HG03025 (cell line): ENCODE measurements around the gene GOT2.
"Not testable (repeated sequence)": the region's sequence is repeated elsewhere in the genome, so short reads cannot be mapped to it uniquely, and the experiment has no call there.

ENCODE experiments used
- ATAC-seq: cut with Tn5 transposase; IDR thresholded peaks from one replicate; pipeline ENCODE4 v1.9.1; 2021; ENCODE audit warnings: mild to moderate bottlenecking, moderate library complexity; ENCODE audit not compliant: unreplicated experiment, low FRiP score

Gene GOT2

DNA sequence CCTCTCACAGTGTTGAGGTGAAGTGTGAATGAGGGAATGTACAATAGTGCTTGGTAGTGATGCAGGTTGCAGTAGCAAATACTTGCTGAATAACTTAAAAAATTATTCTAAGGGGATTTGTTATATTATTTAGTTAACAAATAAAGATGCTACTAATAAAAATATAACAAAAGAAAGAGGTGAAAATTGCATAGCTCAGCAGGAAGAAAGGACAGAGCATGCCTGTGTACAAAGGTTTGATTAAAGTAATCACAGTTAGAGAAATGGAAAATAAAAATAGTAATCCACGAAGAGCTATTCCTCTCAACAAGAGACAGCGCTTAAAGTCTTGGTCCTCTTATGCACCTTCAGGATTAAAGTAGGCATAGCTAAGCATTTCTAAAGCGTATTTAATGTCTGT lies 11.0 kb downstream of the GOT2 start:
- no peak for ATAC-seq

DNA sequence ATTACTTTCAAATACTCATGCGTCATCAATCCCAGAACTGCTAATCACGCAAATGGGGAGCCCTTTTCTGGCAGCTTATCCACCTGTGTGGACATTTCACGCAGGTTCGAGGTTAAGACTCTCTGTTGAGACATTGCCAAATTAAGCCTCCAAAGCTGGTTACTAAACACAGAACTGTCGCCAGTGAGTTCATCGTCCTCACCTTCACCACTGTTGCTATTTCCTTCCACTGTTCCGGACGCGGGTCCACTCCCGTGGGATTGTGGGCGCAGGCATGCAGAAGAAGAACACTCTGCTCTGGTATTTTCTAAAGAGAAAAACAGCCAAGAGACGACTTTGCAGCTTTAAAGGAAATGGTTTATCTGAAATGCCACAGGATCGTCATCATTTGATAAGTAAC lies 16.1 kb downstream of the GOT2 start:
- ATAC-seq = no peak

DNA sequence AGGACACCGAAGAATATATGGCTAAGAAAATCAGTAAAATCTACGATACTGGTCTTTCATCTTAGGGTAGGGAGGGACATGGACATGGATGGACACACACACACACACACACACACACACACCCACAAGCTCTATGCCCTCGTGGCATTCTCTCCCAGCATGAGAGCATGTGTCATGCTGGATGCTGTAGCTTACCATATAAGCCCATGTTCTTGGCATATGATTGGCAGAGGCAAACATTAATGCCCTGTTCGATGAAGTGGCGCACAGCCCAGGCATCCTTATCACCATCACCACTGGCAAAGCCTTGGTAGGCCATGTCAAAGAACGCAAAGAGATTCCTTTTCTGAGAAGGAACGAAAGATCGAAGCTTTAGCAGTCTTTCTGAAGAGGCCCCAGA lies 17.6 kb downstream of the GOT2 start:
- no peak for ATAC-seq

DNA sequence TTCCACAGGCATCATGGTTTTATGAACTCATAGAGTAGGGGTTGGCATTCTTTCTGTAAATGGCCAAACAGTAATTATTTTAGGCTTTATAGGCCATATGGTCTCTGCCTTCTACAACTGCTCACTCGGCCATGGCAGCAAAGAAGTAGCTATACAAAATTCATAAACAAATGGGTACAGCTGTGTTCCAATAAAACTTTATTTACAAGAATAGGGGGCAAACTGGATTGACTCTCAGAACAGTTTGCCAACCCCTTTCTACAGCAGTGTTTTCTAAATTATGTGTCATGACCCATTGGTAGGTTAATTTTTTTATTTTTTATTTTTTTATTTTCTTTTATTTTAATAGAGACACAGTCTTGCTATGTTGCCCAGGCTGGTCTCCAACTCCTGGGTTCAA lies 20.4 kb downstream of the GOT2 start:
- ATAC-seq = no peak

DNA sequence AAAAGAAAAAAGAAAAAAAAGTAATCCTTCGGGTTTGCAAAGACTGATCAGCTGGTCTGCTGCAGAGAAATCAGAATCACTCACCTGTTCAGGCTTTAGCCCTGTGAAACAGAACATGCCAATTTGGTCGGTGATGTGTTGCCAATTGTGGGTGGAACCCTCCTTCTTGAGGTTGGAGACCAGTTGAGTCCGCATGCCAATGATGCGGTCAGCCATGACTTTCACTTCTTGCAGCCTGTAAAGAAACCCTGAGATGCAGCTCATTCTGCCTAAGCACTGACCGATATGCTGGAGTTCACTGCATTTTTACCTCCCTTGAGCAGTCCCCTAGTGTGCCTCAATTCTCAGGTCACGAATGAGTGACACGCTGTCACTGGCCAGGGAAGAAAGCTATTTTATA lies 24.8 kb downstream of the GOT2 start:
- no peak for ATAC-seq

DNA sequence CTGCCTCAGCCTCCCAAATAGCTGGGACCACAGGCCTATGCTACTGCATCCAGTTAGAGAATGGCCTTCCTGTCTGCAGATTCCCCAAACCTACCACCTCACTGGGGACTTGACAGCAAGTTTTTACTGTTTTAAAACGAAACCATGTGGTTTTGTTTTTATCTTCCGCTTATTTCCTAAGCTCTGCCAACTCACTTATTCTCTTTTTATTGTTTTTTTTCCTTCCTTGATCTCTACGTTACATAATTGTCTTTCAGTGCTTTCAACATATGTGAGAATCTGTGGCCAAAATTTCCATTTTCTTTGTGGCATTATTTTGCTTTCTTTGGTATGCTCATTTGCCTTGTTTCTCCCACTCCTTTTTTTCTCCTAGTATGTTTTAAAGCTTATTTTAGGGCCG lies 35.0 kb downstream of the GOT2 start:
- no peak for ATAC-seq

DNA sequence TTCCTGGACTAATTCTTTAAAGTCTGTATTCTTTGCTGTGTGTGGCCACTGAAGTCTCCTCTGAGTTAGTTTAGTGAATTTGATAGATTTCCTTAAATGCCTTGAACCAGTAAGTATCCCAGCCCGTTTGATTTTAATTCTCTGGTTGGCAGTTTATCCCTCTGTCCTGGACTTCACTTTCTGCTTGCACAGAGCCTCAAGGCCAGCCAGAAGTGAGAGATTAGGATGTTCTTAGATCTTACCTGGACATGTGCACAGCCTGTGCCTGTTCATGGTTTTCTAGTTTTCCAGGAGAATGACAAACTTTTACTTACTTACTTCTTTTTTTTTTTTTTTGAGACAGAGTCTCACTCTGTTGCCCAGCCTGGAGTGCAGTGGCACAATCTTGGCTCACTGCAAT lies 38.7 kb downstream of the GOT2 start:
- ATAC-seq = no peak

DNA sequence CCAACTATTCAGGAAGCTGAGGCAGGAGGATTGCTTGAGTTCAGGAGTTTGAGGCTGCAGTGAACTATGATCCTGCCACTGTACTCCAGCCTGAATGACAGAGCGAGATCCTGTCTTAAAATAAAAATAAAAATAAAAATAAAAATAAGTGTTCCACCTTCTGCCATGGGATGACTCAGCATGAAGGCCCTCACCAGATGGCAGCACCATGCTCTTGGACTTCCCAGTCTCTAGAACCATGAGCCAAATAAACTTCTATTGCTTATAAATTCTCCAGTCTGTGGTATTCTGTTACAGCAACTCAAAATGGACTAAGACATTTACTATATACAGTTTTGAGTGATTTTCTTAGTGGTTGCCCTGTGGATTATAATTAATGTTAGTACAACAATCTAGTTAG lies 41.7 kb downstream of the GOT2 start:
- no peak for ATAC-seq

DNA sequence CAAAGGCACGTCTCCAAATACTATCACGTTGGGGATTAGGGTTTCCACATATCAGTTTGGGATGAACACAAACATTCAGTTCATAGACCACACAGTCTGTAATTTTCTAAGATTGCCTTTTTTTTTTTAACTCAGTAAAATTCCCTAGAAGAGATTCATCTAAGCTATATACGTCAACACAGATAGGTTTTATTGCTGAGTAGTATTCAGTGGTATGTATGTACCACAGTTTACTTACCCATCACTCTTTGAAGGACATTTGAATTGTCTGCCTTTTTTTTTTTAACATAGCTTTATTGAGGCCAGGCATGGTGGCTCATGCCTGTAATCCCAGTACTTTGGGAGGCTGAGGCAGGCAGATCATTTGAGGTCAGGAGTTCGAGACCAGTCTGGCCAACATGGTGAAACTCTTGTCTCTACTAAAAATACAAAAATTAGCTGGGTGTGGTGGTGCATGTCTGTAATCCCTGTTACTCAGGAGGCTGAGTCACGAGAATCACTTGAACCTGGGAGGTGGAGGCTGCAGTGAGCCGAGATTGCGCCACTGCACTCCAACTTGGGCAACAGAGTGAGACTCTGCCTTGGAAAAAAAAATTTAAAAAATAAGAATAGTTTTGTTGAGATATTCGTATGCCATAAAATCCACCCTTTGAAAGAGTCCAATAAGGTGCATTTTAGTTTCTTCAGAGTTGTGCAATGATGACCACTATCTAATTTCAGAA lies 47.0 kb downstream of the GOT2 start:
- ATAC-seq = not testable (repeated sequence)

DNA sequence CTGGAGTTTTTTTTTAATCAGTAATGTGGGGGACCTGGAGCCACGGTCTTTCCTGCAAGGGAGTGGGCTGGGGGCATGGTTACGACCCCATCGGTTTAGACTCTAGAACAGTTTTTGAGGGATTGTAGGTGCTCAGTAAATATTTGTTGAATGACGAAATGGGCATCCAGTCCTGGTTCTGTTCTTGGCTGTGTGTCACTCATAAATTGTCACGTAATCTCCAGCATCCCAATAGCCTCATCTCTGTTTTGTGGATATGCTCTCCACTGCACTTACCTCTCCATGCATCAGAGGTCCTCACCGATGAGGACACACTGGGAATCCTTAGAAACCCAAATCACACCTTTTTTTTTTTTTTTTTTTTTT lies 49.0 kb downstream of the GOT2 start:
- ATAC-seq = no peak

DNA sequence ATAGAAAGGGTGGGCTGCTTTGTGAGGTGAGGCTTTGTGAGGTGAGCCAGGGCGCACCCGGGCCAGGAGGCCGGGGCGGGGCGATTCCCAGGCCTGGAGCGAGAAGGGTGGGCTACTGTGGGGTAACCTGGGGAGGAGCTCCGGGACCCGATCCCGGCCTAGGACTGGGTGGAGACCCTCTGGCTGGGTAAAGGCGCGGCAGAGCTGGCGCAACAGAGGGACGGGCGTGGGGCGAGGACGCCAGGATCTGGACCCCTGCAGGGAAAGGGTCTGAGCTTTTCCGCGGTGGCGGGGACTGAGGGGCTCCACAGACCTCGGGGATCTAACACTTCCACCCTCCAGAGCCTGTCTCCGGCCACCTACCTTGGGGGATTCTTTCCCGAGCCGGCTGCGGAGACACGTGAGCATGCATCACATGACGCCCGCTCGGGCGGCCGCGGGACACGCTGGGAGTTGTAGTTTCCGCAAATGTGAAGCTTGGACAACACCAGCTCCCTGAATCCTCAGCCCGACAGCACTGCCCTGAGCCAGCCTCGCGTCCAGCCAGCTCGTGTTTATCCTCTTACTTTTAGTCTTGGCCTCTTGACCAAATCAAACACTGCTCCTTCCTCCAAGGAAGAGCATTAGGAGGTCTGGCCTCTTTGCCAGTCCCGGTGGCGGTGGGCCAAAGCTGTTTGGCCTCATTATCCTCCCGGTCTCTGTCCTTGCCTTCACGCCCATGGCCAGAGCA lies 49.6 kb downstream of the GOT2 start, which contains the start of gene SLC38A7:
Gene SLC38A7 (minus strand): TSS at position 417 of the 730 bp plus-strand sequence. CDS start 4,644 bp downstream, outside the sequence.
- peak; percentile 91 for ATAC-seq

DNA sequence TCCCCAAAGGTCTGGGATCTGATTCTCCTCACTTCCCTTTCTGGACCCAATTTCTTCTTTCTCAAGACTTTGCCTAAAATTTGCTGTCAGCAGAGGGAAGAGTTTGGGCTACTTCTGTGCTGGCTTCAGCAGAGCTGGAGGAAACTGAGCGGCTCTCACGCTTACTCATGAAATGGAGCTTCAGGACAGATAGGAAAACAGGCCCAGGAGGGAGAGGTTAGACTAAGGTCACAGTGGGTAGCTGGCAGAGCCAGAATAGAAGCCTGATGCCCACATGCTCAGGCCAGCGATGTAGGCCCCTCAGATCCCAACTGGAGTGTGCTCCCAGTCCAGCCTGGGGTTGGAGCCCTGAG lies 50.1 kb downstream of the GOT2 start:
- peak; percentile 7 for ATAC-seq

DNA sequence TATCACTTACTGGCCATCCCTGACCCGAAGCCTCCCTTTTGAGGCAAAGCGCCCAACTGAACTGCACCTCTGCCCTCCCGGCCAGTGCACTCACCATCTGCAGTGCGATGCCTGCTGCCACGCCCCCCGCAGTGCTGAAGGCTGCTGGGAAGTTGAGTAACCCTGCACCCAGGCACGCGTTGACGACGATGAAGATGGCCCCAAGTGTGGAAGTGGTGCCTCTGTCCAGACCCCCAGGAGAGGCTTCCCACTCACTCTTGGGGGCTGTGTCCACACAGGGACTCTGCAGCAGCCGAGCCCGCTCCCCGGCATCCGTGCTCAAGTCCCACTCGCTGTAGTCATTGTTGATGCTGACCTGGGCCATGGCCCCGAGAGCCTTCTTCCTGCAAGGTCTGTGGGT lies 54.4 kb downstream of the GOT2 start:
- no peak for ATAC-seq

DNA sequence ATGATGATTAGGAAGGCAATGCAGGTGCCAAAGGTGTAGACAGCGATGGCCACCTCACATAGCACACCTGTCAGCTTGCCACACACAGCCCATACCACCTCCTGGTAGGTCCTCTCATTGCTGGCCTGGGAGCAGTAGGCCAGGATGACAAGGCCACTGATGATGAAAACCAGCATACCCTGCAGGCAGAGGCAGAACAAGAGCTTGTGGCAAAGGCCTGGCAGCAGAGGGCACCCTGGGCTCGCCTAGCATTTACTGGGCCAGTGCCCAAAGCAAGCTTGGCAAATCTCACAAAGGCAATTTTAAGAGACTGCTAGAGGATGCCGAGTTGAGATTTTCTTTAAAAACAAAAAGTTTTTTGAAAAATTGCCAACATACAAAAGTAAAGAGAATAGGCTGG lies 55.4 kb downstream of the GOT2 start:
- no peak for ATAC-seq

DNA sequence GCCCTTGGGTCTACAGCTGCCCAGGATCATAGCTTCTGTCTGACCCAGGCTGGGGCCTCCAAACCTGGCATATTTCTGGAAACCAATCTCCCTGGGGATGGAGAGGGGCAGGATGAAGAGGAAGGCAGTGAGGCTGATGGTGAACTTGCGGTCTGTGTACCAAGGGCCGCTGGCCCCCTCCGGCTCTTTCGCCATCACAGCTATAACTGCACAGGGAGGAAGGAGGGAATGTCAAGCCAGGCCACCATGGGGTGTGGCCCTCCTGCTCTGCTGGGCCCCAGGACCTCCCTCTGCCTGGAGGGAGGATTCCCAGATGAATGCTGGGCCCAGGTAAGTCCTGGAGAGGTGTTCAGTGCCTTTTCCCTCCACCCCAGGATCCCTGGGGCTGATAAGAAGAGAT lies 55.8 kb downstream of the GOT2 start:
- ATAC-seq = no peak

DNA sequence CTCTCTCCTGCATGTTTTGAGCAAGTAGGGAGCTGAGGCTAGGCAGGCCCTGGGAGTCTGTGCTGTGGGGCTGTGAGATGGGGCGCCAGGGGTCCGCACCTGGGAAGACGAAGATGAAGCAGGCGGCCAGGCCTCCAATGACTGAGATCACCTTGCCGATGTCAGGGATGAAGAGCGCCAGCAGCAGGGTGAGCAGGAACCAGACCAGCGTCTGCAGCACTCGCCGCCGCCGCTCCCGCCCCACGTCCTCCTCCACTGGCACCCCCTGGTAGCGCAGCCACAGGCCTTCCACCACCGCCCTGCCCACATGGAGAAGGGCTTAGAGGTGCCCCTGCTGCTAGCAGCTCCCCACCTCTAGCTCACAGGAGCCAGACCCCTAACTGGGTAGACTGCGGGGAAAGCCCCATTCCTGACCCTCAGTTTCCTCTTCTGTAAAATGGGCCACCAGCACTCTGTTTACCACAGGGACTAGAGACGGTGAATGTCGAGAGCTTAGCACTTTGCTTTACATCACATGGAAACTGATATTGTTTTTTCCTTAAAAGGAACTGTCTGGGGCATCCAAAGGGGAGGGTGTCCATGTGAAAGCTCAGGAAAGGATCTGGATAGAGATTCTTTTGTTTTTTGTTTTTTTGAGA lies 63.1 kb downstream of the GOT2 start:
- no peak for ATAC-seq

DNA sequence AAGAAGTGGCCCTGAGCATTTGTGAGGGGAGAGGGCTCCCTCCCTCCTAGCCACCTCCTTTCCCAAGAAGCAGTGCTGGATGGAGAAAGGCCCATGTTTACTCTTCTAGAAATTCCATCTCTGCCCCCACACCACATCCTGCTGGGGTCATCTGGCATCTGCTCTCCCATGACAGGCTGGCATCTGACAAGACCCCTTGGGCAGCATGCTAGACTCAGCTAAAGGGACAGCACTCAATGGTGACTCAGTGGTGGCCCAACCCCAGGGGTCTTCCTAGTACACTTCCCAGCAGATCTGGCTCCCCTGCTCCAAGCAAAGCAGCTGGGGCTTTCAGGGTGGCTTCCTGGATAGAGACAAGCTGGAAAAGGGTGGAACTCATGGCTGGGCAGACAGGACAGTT lies 63.9 kb downstream of the GOT2 start:
- no peak for ATAC-seq

DNA sequence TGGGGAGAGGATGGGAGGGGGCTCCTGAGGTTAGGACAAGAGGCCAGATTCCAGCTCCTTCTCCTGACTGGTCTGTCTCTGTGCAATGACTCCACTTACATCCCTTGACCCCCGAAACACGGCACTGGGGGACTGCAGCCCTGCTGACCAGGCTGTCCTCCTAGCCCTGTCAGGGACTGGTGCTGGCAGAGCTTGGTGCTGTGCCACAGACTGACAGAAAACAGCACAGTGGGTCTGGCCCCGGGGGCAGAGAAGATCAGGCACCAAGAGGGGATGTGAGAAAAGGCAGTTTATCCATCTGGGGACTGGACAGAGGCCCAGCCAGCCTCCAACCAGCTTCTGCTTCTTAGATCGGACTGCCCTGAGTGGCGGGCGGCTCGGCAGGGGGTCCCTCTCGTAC lies 68.9 kb downstream of the GOT2 start:
- ATAC-seq = no peak

DNA sequence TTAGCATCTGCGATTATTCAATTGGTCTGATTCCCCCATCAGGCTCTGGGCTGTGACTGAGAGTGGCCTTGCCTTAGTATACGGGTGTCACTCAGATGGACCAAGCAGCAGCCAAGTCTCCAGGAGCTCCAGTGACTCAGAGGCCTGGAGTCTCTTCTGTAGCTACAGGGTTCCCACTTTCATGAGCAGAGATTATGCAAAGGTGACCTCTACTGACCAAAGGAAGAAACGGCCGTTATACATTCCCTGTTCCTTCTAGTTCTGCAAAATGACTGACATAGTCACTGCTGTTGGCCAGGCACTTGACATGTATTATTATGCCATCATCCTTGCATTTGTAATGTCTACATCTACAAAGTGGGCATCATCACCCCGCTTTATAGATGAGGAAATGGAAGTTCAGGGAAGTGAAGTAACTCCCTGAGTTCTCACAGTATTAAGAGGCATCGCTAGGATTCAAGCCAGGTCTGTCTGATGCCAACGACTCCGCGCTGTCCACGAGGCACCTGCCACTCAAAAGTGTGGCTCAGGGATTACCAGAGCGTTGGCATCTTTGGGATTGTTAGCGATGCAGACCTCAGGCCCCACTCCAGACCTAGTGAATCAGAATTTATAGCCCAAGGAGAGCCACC lies 72.8 kb downstream of the GOT2 start:
- ATAC-seq = no peak

DNA sequence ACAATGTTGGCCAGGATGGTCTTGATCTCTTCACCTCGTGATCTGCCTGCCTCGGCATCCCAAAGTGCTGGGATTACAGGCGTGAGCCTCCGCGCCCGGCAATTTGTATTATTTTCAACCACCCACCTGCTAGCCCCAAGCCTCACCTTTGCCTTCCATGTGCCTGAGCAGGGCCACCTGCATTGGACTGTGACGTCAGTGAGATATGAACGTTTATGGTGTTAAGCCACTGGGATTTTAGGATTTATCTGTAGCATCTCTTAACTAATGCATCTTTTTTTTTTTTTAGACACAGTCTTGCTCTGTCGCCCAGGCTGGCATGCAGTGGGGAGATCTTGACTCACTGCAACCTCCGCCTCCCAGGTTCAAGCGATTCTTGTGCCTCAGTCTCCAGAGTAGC lies 74.2 kb downstream of the GOT2 start:
- ATAC-seq = not testable (repeated sequence)

DNA sequence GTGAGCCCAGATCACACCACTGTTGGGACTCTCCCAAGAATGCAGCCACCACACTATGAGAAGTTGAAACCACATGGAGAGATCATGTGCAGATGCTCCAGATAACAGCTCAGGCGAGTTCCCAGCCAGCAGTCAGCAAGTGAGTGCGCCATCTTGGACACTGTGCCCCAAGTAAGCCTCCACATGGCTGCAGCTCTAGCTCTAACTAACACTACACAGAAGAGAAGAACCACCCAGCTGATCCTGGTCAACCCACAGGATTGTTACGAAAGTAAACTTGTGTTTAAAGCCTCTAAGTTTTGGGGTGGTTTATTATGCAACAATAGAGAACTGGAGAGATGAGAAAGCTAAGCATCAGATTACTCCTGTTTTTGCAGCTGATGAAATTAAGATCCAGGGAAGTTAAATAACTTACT lies 75.3 kb downstream of the GOT2 start:
- ATAC-seq = no peak
